GM12801 (cell line): ENCODE data around the gene SIRT2.

Experiments
- TF ChIP-seq, protein P1 (sequence below): IDR thresholded peaks from one replicate; pipeline ENCODE4 v1.5.1; 2011; ENCODE audit warnings: control low read depth; ENCODE audit not compliant: insufficient read length; ENCODE audit errors: extremely low read depth

SIRT2 gene

GRCh38 chr19:38907670-38908069, 8.3 kb upstream of the SIRT2 start:
- TF ChIP-seq, protein P1, sequence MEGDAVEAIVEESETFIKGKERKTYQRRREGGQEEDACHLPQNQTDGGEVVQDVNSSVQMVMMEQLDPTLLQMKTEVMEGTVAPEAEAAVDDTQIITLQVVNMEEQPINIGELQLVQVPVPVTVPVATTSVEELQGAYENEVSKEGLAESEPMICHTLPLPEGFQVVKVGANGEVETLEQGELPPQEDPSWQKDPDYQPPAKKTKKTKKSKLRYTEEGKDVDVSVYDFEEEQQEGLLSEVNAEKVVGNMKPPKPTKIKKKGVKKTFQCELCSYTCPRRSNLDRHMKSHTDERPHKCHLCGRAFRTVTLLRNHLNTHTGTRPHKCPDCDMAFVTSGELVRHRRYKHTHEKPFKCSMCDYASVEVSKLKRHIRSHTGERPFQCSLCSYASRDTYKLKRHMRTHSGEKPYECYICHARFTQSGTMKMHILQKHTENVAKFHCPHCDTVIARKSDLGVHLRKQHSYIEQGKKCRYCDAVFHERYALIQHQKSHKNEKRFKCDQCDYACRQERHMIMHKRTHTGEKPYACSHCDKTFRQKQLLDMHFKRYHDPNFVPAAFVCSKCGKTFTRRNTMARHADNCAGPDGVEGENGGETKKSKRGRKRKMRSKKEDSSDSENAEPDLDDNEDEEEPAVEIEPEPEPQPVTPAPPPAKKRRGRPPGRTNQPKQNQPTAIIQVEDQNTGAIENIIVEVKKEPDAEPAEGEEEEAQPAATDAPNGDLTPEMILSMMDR: no peak

- TF ChIP-seq, protein P1: no peak
Measured at GRCh38 chr19:38907227-38907626, 7.8 kb upstream of the SIRT2 start.

- TF ChIP-seq, protein P1: no peak
Measured at GRCh38 chr19:38905620-38906019, 6.2 kb upstream of the SIRT2 start.

GRCh38 chr19:38904581-38905539, 5.4 kb upstream of the SIRT2 start:
- TF ChIP-seq, protein P1: no peak

DNA sequence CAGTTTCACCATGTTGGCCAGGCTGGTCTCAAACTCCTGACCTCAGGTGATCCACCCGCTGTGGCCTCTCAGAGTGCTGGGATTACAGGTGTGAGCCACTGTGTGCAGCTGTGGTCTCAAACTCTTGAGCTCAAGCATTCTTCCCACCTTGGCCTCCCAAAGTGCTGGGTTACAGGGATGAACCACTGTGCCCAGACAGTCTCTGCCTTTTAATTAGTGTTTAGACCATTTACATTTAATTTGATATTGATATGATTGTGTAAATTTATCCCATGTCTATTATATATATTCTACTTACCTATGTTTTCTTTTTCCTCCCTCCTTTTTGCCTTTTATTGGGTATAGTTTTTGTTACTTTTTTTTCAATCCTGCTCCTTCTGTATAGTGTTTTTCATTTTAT, 2.3 kb upstream of the SIRT2 start:
- TF ChIP-seq, protein P1: no peak

DNA sequence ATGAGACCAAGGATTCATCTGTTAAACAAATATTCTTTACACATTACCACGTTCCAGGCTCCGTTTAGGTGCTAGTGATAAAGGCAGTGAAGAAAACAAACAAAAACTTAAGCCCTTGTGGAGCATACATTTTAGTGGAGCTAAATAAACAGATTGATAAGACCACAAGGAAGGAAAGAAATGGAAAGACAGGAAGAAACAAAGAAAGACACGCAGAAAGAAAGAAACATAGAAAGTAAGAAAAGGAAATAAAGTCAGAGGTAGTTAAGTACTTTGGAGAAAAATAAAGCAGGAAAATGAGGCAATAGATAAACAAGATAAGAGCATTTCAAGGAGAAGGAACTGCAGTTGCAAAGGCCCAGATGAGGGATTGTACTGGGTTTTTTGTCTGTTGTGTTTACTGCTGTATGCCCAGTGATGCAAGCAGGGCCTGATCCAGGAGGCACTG, 1.3 kb upstream of the SIRT2 start:
- TF ChIP-seq, protein P1: no peak

DNA sequence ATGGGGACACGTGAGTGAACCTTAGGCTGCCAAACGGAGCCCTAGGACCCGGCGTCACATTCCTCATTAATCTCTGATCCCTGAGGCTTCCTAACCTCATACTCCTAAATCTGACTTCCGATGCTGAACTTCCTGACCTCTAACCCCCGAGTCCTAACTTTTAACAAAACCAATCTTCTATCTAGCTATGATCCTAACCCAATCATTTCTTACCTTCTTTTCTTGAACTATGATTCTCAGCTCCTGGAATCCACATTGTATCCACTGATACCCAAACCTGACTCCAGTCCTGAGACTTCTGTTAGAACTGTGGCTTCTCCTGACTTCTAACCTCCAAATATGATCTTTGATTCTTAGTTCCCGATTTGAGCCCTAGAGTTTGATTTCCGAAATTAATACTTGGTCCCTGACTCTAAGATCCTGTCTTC, 798 bp upstream of the SIRT2 start:
- TF ChIP-seq, protein P1: no peak
